Fibroblast of lung (primary cell): ENCODE results near the gene OR14J1.

Source experiments
- CTCF ChIP-seq, 2 donors: IDR thresholded peaks in 1 of 2; conservative IDR thresholded peaks in 1 of 2; 1 replicate in 1 of 2; 2 replicates in 1 of 2; pipeline ENCODE4 v1.5.1; 2011 to 2012; ENCODE audit warnings: low read length in 2 of 2, control low read depth in 1 of 2, inconsistent platforms in 1 of 2, low read depth in 1 of 2, mild to moderate bottlenecking in 1 of 2
- EZH2 ChIP-seq: IDR thresholded peaks from 2 replicates; pipeline ENCODE4 v1.5.1; 2012; ENCODE audit warnings: low read length, control low read depth, mild to moderate bottlenecking; ENCODE audit errors: missing control alignments

GRCh38 chr6:29294499-29294914 lies 7.0 kb upstream of the OR14J1 start:
- no peak for TF ChIP-seq CTCF (conservative IDR thresholded peaks at IDR 0.05 in 1 of 2, IDR thresholded peaks at IDR 0.05 in 1 of 2; ENCODE audit: low read depth in 1 of 2, low read length in 2 of 2)
- TF ChIP-seq EZH2: no peak
